Measurements from ENCODE around the gene TMEM129.

DNA sequence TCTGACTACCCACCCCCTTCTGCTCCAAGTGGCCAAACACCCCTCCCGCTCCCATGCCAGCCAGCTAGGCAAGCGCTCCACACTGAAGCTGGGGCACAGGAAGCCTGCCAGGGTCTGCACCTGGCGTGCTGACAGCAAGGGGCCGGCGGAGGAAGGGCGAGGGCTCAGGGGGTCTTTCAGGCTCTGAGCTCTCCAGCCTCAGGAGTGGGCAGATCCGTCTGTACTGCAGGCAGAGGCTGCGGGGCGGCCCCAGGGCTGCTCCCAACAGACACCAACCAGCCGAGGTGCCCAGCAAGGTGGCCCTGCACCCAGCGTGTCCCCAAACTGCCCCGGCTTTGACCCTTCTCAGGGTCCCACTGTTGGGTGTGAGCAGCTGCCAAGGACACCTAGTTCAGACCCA is 51.9 kb downstream of the TMEM129 start:
- TF ChIP-seq CTCF (IDR thresholded peaks at IDR 0.05; ENCODE audit: low read length) (no peak), EZH2 (optimal IDR thresholded peaks at IDR 0.05; ENCODE audit: low read depth, low read length) (no peak)
